ENCODE data around the gene TRUB2. TPM values are rescaled to one million over a fixed set of nuclear protein-coding genes. Genes with fewer than 3 reads are reported as not detected.

TRUB2 gene
- total and polyA plus RNA-seq, 2 of the 13 experiments (the other 11 are each of a cell fraction or from before 2014, with no cell fraction given) = 22.3 to 41.2 TPM

- TF ChIP-seq ZBTB25 (CRISPR knock-in tag; IDR thresholded peaks at IDR 0.05) (peak; percentile 92), MAX (IDR thresholded peaks at IDR 0.05) (peak; percentile 97), LRRFIP1 (CRISPR knock-in tag; conservative IDR thresholded peaks at IDR 0.05) (0 out of 2 replicates have a peak, but pooled peaks have one; percentile 28), FLYWCH1 (CRISPR knock-in tag; IDR thresholded peaks at IDR 0.05) (no peak), ESRRA (CRISPR knock-in tag; IDR thresholded peaks at IDR 0.05; ENCODE audit: low read depth) (no peak), ZNF512B (CRISPR knock-in tag; IDR thresholded peaks at IDR 0.05; ENCODE audit: borderline replicate concordance) (no peak), HNRNPH1 (optimal IDR thresholded peaks at IDR 0.05; ENCODE audit: low read depth, low read length) (no peak), KMT2A (CRISPR knock-in tag; IDR thresholded peaks at IDR 0.05) (peak; percentile 43; the same call in 1 of the 2 replicates), ZMAT5 (CRISPR knock-in tag; IDR thresholded peaks at IDR 0.05; ENCODE audit: borderline replicate concordance, low read depth) (no peak), ZNF883 (CRISPR knock-in tag; IDR thresholded peaks at IDR 0.05; ENCODE audit: not compliant biosample characterization) (no peak), KDM3A (CRISPR knock-in tag; IDR thresholded peaks at IDR 0.05; ENCODE audit: low read depth) (no peak), DMTF1 (CRISPR knock-in tag; IDR thresholded peaks at IDR 0.05) (no peak), ZNF672 (CRISPR knock-in tag; IDR thresholded peaks at IDR 0.05) (no peak), ZBTB26 (CRISPR knock-in tag; IDR thresholded peaks at IDR 0.05; ENCODE audit: borderline replicate concordance) (0 out of 2 replicates have a peak, but pooled peaks have one; percentile 33), RAD21 (CRISPR knock-in tag; IDR thresholded peaks at IDR 0.05) (peak; percentile 25)
Observed at GRCh38 chr9:128322404-128323211, at the start of gene TRUB2, which contains the start of gene COQ4 (continued).
